GM12878 (cell line): ENCODE measurements around the gene CHRNG. TPM values are rescaled to one million over a fixed set of nuclear protein-coding genes. Genes with fewer than 3 reads are reported as not detected.

ENCODE experiments used
- ATAC-seq: fragments of 200-7000 bp; cut with Tn5 transposase; 3 replicates; pipeline ENCODE4 v1.9.1; 2020; ENCODE audit warnings: mild to moderate bottlenecking, moderate library complexity
- BruUV-seq: library from RNA; stranded (reverse); fragments of 400-500 nt; replicated peaks from 2 replicates; lab custom pipeline; 2021; lab: Mats Ljungman, UMichigan
- CTCF ChIA-PET: fragments of 300-600 bp; sonication (Branson Sonifier 250); formaldehyde crosslinking; extraction: SDS; loops from one replicate; lab custom pipeline; 2021; ENCODE audit warnings: inconsistent platforms; lab: Yijun Ruan, JAX
- POLR2A ChIA-PET: fragments of 350-600 bp; formaldehyde crosslinking; extraction: SDS; loops from one replicate; lab custom pipeline; 2021; ENCODE audit warnings: inconsistent platforms; lab: Charles Lee
- RAD21 ChIA-PET: fragments of 300-600 bp; sonication (Branson Sonifier 250); formaldehyde crosslinking; loops from one replicate; lab custom pipeline; 2023; ENCODE audit warnings: antibody characterized with exemption; ENCODE audit not compliant: unreplicated experiment; lab: Charles Lee
- SMC1A ChIA-PET: fragments of 300-600 bp; sonication (Branson Sonifier 250); formaldehyde crosslinking; loops from one replicate; lab custom pipeline; 2023; ENCODE audit not compliant: unreplicated experiment, uncharacterized antibody; lab: Charles Lee
- DNase-seq: peaks from one replicate; pipeline ENCODE4 v3.0.0-alpha.2; 2011; ENCODE audit warnings: low read depth, low spot score
- FAIRE-seq: peaks from 3 replicates; lab custom pipeline; 2011; peaks lifted over from hg19 to GRCh38; lab: Jason Lieb, UNC
- H2AFZ ChIP-seq: 2 replicates; pipeline ENCODE4 v1.6.0; 2011; ENCODE audit warnings: low read depth, low read length, control low read depth; ENCODE audit not compliant: control insufficient read depth
- H3K27ac ChIP-seq: 2 replicates; pipeline ENCODE4 v1.5.1; 2011; ENCODE audit warnings: control low read depth; ENCODE audit not compliant: control insufficient read depth, insufficient read depth
- H3K27me3 ChIP-seq, 2 experiments: replicated peaks in 1 of 2; 2 replicates each; pipeline versions ENCODE4 v1.6.0 to v1.6.1; 2011; ENCODE audit warnings: low read length in 1 of 2; ENCODE audit not compliant: control insufficient read depth in 2 of 2, insufficient read depth in 2 of 2
- H3K36me3 ChIP-seq, 2 experiments: 2 replicates each; pipeline ENCODE4 v1.5.1; 2011; ENCODE audit warnings: low read length in 1 of 2; ENCODE audit not compliant: control insufficient read depth in 2 of 2, insufficient read depth in 2 of 2
- H3K4me1 ChIP-seq: 2 replicates; pipeline ENCODE4 v1.6.1; 2011; ENCODE audit warnings: mild to moderate bottlenecking, low read length, moderate library complexity, mixed read lengths; ENCODE audit not compliant: control insufficient read depth, insufficient read depth
- H3K4me2 ChIP-seq: 2 replicates; pipeline ENCODE4 v1.6.0; 2011; ENCODE audit warnings: control low read depth; ENCODE audit not compliant: control insufficient read depth, insufficient read depth
- H3K4me3 ChIP-seq: fragments of 200-600 bp; sonication (generic); 2 replicates; pipeline ENCODE4 v1.5.1; 2016
- H3K79me2 ChIP-seq: 2 replicates; pipeline ENCODE4 v1.6.0; 2011; ENCODE audit warnings: low read length; ENCODE audit not compliant: control insufficient read depth, insufficient read depth
- H3K9ac ChIP-seq: 2 replicates; pipeline ENCODE4 v1.8.0; 2011; ENCODE audit warnings: low read length, control low read depth, mixed read lengths; ENCODE audit not compliant: control insufficient read depth, insufficient read depth
- H3K9me3 ChIP-seq: replicated peaks from 3 replicates; pipeline ENCODE4 v1.5.1; 2011; ENCODE audit warnings: mild to moderate bottlenecking, low read length; ENCODE audit not compliant: control insufficient read depth, insufficient read depth
- H4K20me1 ChIP-seq: 2 replicates; pipeline ENCODE4 v1.6.0; 2011; ENCODE audit not compliant: control insufficient read depth, insufficient read depth
- ATF7 ChIP-seq: fragments of 450-650 bp; IDR thresholded peaks from 2 replicates; pipeline ENCODE4 v1.6.1; 2016; ENCODE audit warnings: low read depth, mild to moderate bottlenecking
- BHLHE40 ChIP-seq, 2 experiments: fragments of 450-650 bp in 1 of 2; IDR thresholded peaks; 2 replicates each; pipeline ENCODE4 v1.6.1; 2011 to 2017; ENCODE audit warnings: low read depth in 2 of 2, borderline replicate concordance in 1 of 2, improper control_type of control experiment in 1 of 2, low read length in 1 of 2, mild to moderate bottlenecking in 1 of 2
- CBFB ChIP-seq: IDR thresholded peaks from 2 replicates; pipeline ENCODE4 v1.6.1; 2016; ENCODE audit warnings: antibody characterized with exemption, low read depth
- CBX5 ChIP-seq: sonication (generic); IDR thresholded peaks from 2 replicates; pipeline ENCODE4 v1.6.1; 2016; ENCODE audit warnings: low read depth, moderate library complexity, mild to moderate bottlenecking, inconsistent platforms
- JUND ChIP-seq: IDR thresholded peaks from 2 replicates; pipeline ENCODE4 v1.6.1; 2012; ENCODE audit warnings: low read depth, mild to moderate bottlenecking, low read length, improper control_type of control experiment, moderate library complexity
- MAX ChIP-seq: IDR thresholded peaks from 2 replicates; pipeline ENCODE4 v1.6.1; 2012; ENCODE audit warnings: low read depth, low read length, improper control_type of control experiment
- MTA3 ChIP-seq: IDR thresholded peaks from 2 replicates; pipeline ENCODE4 v1.6.1; 2012; ENCODE audit warnings: low read length, inconsistent platforms, borderline replicate concordance
- RAD51 ChIP-seq: fragments of 450-650 bp; IDR thresholded peaks from 2 replicates; pipeline ENCODE4 v1.6.1; 2016; ENCODE audit warnings: moderate library complexity, mild to moderate bottlenecking, inconsistent platforms
- SIN3A ChIP-seq: IDR thresholded peaks from 2 replicates; pipeline ENCODE4 v1.6.1; 2012; ENCODE audit warnings: low read depth, low read length, improper control_type of control experiment
- SIX5 ChIP-seq: IDR thresholded peaks from 2 replicates; pipeline ENCODE4 v1.6.1; 2011; ENCODE audit warnings: mild to moderate bottlenecking, low read depth, low read length, moderate library complexity; ENCODE audit not compliant: severe bottlenecking
- SREBF2 ChIP-seq: IDR thresholded peaks from 2 replicates; pipeline ENCODE4 v1.6.1; 2012; ENCODE audit warnings: mild to moderate bottlenecking, low read length
- ZBTB11 ChIP-seq: fragments of 450-650 bp; formaldehyde crosslinking; IDR thresholded peaks from 2 replicates; pipeline ENCODE4 v1.5.0; 2022; ENCODE audit warnings: mild to moderate bottlenecking, missing genetic modification characterization
- ZNF207 ChIP-seq: fragments of 450-650 bp; IDR thresholded peaks from 2 replicates; pipeline ENCODE4 v1.6.1; 2014; ENCODE audit warnings: antibody characterized with exemption, mild to moderate bottlenecking, borderline replicate concordance
- ZNF592 ChIP-seq: fragments of 450-650 bp; IDR thresholded peaks from 2 replicates; pipeline ENCODE4 v1.6.1; 2017; ENCODE audit warnings: mild to moderate bottlenecking, moderate library complexity
- WGBS: methylation state at CpG from one replicate; pipeline ENCODE4 v1.1.6; 2016; ENCODE audit warnings: low lambda C conversion rate; ENCODE audit not compliant: insufficient replicate concordance, insufficient coverage; ENCODE audit errors: missing lambda C conversion rate; 5-methylcytosine and 5-hydroxymethylcytosine counted together
- in situ Hi-C: fragments of 300-500 bp; cut with MboI; formaldehyde crosslinking; loops from 9 replicates; pipeline ENCODE4 v1.14.3; 2018; ENCODE audit warnings: mixed read lengths
- intact Hi-C: fragments of 100-400 bp; cut with micrococcal nuclease; formaldehyde crosslinking; loops from one replicate; pipeline ENCODE4 v1.14.2; 2022; ENCODE audit not compliant: unreplicated experiment
- polyA plus RNA-seq, 11 experiments: library from polyadenylated mRNA; depleted of rRNA in 4 of 11; unstranded in 6 of 11; stranded (reverse) in 5 of 11; fragments of >200 nt; fragmentation: Nextera tagmentation in 4 of 11; fragmentation: Illumina TruSeq in 1 of 11; extraction: Ambion mirVana in 4 of 11; extraction: Trizol in 1 of 11; gene quantifications; 1 replicate in 1 of 11; 2 replicates in 10 of 11; pipeline versions ENCODE4 v1.2.1 to v1.2.3, GENCODE V29; 2011 to 2016; ENCODE audit warnings: inconsistent platforms in 2 of 11, missing spikeins in 2 of 11, low read depth in 1 of 11
- total RNA-seq, 4 experiments: library from RNA; depleted of rRNA in 3 of 4; stranded (reverse); fragments of >200 nt in 3 of 4; fragmentation: Illumina TruSeq in 1 of 4; extraction: Trizol in 1 of 4; gene quantifications; 2 replicates each; pipeline versions ENCODE4 v1.2.1 to v1.2.3, GENCODE V29; 2013 to 2021

Gene CHRNG
- total and polyA plus RNA-seq, 10 of the 15 experiments (the other 5 are each of a cell fraction or from before 2014, with no cell fraction given) = 0.17 TPM; not detected in 9

- TF ChIP-seq ZNF592 = no peak
- no peak for TF ChIP-seq MAX
- TF ChIP-seq JUND = no peak
These were observed 39.1 kb downstream of the CHRNG start (continued) for GRCh38 chr2:232578626-232579025.

GRCh38 chr2:232580648-232580981, 41.1 kb downstream of the CHRNG start:
- ChIA-PET RAD21 (no interaction called here), CTCF (interaction anchor here (1.7 kb wide), 1 partner anchor 15 kb away, joined by 4 read pairs; no protein-coding TSS in a partner anchor), POLR2A (interaction anchor here (0.6 kb wide), 1 partner anchor 12 kb away, joined by 3 read pairs; no protein-coding TSS in a partner anchor), SMC1A (no interaction called here)
- no peak for DNase-seq
- Histone ChIP-seq H4K20me1 (no peaks in the 10 kb centered on the region), H3K27me3 (no peaks in the 10 kb centered on the region), H3K9me3 (no peaks in the 10 kb centered on the region), H3K9ac (no peak overlapping the region), H3K36me3 (peaks cover 0 to 17% of the 10 kb centered on the region in 2 experiments; a peak in 2 of 4 replicates), H2AFZ (no peak overlapping the region), H3K79me2 (no peaks in the 10 kb centered on the region), H3K4me2 (no peak overlapping the region), H3K4me1 (peaks cover 8% of the 10 kb centered on the region; the same call in 1 of the 2 replicates), H3K4me3 (no peak overlapping the region), H3K27ac (no peak overlapping the region)
- in situ Hi-C loops (no loop called here), intact Hi-C loops (no loop called here)
- ATAC-seq = no peak
- WGBS = 87% methylated on average over 6 of the region's 6 CpGs
- no peak for FAIRE-seq
- BruUV-seq = no TSS peak
- TF ChIP-seq SREBF2 (no peak), ZNF207 (no peak), BHLHE40 (IDR thresholded peaks at IDR 0.05; ENCODE audit: borderline replicate concordance in 1 of 2, low read depth in 2 of 2, low read length in 1 of 2) (no peak), RAD51 (no peak), CBFB (no peak), SIN3A (no peak), CBX5 (no peak), MTA3 (no peak), ATF7 (no peak), SIX5 (no peak), MAX (no peak), ZBTB11 (CRISPR knock-in tag) (no peak)
